IPS-20b (cell line): ENCODE data around the gene HMGCS2.

Experiments
- H3K27ac ChIP-seq: one replicate; pipeline ENCODE4 v1.5.1; 2013; ENCODE audit warnings: low read length
- H3K27me3 ChIP-seq: 2 replicates; pipeline ENCODE4 v1.6.1; 2013; ENCODE audit warnings: mild to moderate bottlenecking, low read length, inconsistent platforms; ENCODE audit not compliant: insufficient read depth
- H3K36me3 ChIP-seq: 2 replicates; pipeline ENCODE4 v1.6.1; 2013; ENCODE audit warnings: low read depth, mild to moderate bottlenecking, inconsistent platforms, low read length, moderate library complexity; ENCODE audit not compliant: insufficient read depth
- H3K4me1 ChIP-seq: 2 replicates; pipeline ENCODE4 v1.6.1; 2013; ENCODE audit warnings: mild to moderate bottlenecking, control low read depth, inconsistent platforms, low read length, moderate library complexity; ENCODE audit not compliant: insufficient read depth
- H3K4me3 ChIP-seq: 2 replicates; pipeline ENCODE4 v1.5.1; 2013; ENCODE audit warnings: mild to moderate bottlenecking, low read length, inconsistent platforms
- H3K9ac ChIP-seq: 2 replicates; pipeline ENCODE4 v1.6.1; 2013; ENCODE audit warnings: low read depth, mild to moderate bottlenecking, inconsistent platforms, low read length, moderate library complexity
- H3K9me3 ChIP-seq: 2 replicates; pipeline ENCODE4 v1.6.1; 2013; ENCODE audit warnings: mild to moderate bottlenecking, low read depth, low read length, inconsistent platforms; ENCODE audit not compliant: insufficient read depth

Gene HMGCS2

DNA sequence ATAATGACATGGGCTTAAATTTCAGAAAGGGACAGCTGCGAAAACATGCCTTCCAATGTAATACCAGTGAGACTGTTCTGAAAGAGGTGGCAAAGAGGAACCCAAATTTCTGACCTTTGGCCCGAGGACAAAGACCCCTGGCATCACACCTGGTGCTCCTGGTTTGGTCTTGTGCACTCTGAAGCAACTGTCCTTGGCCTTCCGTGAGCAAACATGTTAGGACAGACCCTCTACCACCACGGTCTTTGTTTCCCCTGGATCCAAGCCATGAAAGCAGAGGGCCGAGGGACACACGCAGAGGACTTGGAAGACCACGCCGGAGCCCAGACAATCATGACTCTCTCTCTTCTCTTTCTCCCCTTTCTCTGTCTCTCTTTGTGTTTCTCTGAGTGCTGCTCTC, 36.5 kb upstream of the HMGCS2 start:
- Histone ChIP-seq H3K4me1 (no peaks in the 10 kb centered on the region), H3K36me3 (no peaks in the 10 kb centered on the region), H3K27ac (no peak overlapping the region), H3K27me3 (peaks cover 7% of the 10 kb centered on the region; the same call in 1 of the 2 replicates), H3K9me3 (no peaks in the 10 kb centered on the region), H3K4me3 (no peak overlapping the region), H3K9ac (no peak overlapping the region)

DNA sequence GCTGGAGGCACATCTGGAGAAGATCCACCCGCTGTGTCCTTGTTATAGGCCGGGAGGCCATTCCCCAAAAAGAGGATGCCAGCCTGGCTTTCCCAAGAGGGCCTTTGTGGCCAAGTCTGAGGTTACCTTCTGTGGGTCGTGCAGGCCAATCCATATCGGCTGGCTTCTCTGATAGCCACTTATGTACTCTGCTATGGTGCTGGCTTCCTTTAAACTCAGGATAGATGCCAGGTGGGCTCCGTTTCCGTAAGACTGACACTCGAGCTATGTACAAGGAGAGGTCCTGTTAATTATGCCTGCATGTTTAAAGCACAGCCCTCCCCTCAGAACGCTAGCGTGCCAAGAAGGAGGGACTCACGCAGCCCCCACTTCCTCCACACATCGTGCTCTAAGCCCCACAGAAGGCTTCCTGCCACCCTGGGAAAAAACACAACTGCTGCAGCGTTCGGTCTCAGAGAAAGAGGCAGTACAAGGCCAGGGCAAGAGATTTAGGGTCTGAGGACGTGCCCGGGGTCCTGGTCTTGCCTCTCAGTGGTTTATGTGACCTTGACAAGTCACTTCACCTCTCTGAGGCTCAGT, 31.0 kb upstream of the HMGCS2 start:
- H3K4me1 ChIP-seq = no peaks in the 10 kb centered on the region
- H3K9ac ChIP-seq = no peak overlapping the region
- no peaks in the 10 kb centered on the region for H3K36me3 ChIP-seq
- H3K27me3 ChIP-seq = no peaks in the 10 kb centered on the region; the same call in 1 of the 2 replicates
- H3K27ac ChIP-seq = no peak overlapping the region
- no peaks in the 10 kb centered on the region for H3K9me3 ChIP-seq
- H3K4me3 ChIP-seq = no peak overlapping the region

DNA sequence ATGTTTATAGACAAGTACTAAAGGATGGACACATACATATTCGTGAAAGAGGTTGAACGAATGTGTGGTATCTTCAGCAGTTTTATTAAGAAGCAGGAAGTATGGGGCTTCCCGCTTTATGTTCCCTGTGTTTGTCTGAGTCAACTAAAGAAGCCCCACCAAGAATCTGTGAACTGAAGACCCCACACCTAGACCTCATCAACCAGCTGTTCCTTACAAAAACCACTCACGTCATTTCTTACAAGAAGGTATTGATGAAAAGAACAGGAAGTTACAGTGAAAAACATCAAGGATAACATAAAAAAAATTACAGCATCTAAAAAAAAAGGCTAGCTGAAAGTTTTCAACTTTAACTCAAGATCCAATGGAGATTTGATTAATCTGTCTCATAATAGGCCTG, 30.3 kb upstream of the HMGCS2 start:
- H3K4me1 ChIP-seq = no peaks in the 10 kb centered on the region
- H3K27ac ChIP-seq = no peak overlapping the region
- no peak overlapping the region for H3K9ac ChIP-seq

DNA sequence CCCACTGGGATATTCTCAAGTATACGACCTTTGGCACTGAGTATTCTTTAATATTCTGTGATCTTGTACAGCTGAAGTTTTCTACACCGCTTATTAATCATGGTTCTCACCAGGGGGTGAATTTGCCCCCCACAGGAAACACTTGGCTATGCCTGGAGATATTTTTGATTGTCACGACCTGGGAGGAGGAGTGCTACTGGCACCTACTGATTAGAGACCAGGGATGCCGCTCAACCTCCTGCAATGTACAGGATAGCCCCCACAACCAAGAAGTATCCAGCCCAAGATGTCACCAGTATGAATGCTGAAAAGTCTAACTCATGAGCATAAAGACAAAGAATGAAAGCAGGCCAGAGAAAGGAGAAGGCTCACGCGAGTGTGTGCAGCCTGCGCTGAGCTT, 28.9 kb upstream of the HMGCS2 start:
- Histone ChIP-seq H3K9ac (no peak overlapping the region), H3K36me3 (no peaks in the 10 kb centered on the region), H3K4me3 (no peak overlapping the region), H3K4me1 (no peaks in the 10 kb centered on the region), H3K27ac (no peak overlapping the region), H3K9me3 (no peaks in the 10 kb centered on the region), H3K27me3 (no peaks in the 10 kb centered on the region; the same call in 1 of the 2 replicates)

More for the DNA sequence above, 30.3 kb upstream of the HMGCS2 start:
- Histone ChIP-seq H3K9me3 (no peaks in the 10 kb centered on the region), H3K27me3 (no peaks in the 10 kb centered on the region; the same call in 1 of the 2 replicates), H3K36me3 (no peaks in the 10 kb centered on the region), H3K4me3 (no peak overlapping the region)

DNA sequence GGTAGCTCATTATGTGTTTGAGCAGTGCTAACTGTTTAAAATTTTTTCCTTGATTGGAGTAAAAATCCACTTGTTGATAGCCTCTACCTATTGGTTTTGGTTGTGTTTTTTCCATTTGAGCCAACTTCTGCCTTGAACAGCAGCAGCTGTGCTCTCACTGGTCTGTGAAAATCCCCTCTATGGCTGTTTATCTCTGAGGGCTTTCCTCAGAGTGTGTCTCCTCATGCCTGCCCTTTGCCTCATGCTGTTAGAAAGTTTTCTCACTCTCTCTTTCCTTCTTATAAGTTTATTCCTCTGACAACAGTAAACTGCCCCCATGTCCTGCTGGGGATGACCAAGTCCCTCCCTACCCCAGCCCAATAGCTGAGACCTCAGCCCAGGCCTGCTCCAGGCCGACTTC, 28.5 kb upstream of the HMGCS2 start:
- H3K9ac ChIP-seq = no peak overlapping the region
- no peak overlapping the region for H3K4me3 ChIP-seq
- no peaks in the 10 kb centered on the region; the same call in 1 of the 2 replicates for H3K27me3 ChIP-seq
- H3K4me1 ChIP-seq = no peaks in the 10 kb centered on the region
- no peaks in the 10 kb centered on the region for H3K36me3 ChIP-seq
- no peaks in the 10 kb centered on the region for H3K9me3 ChIP-seq
- H3K27ac ChIP-seq = no peak overlapping the region

DNA sequence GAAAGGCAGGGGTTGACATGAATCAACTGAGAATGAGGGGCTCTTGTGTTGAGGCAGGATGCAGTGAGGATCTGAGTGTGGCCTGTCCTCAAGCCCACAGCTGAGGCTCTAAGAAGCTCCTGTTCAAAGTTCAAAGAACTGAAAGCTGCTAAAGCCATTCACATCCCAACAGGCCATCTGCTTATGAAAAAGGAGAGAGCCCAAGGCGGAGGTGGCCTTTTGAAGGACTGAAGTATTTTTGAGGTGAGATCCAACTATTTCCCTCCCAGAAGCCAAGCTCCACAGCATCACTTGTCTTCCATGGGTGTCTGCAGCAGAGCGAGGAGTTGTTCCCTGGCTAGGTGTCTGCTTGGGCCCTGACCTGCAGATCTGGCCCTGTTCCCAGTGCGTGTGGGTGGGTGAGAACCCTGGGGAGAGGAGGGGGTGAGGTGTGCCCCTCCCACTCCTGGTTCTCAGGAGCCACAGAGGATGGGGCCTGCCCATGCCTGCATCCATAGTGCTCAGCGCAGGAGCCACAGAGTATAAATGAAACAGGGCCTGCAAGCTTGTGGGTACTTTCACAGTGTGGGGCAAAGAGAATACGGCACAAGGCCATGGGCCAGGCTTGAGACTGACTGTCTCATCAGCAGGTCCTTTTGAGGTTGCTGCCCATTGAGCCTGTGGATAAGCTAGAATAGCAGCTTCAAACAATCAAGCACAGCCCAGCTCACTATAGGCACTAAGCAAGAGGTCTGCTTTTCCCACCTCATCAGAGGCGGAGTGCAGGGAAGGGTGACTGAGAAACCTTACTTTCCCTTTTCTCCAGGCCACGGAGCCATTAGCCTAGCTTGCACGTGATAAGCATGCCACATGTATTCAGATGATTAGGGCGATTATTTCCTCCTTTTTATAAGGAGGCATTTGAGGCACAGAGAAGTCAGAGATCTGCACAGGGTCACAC, 26.8 kb upstream of the HMGCS2 start:
- Histone ChIP-seq H3K27ac (no peak overlapping the region), H3K9ac (no peak overlapping the region), H3K4me3 (no peak overlapping the region), H3K9me3 (no peaks in the 10 kb centered on the region), H3K4me1 (no peaks in the 10 kb centered on the region), H3K27me3 (no peaks in the 10 kb centered on the region), H3K36me3 (no peaks in the 10 kb centered on the region)

DNA sequence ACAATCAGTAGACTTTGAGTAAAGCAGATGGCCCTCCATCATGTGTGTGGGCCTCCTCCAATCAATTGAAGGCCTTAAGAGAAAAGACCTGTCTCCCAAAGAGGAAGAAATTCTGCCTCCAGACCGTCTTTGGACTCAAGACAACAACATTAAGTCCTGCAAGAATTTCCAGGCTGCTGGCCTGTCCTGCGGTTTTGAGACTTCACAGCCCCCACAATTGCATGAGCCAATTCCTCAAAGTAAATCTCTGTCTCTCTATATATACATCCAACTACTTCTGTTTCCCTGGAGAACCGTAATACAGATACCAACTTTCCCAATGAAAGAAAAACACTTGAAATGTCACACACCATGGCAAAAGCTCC, 26.2 kb upstream of the HMGCS2 start:
- no peak overlapping the region for H3K27ac ChIP-seq
- no peaks in the 10 kb centered on the region for H3K4me1 ChIP-seq
- H3K27me3 ChIP-seq = no peaks in the 10 kb centered on the region

DNA sequence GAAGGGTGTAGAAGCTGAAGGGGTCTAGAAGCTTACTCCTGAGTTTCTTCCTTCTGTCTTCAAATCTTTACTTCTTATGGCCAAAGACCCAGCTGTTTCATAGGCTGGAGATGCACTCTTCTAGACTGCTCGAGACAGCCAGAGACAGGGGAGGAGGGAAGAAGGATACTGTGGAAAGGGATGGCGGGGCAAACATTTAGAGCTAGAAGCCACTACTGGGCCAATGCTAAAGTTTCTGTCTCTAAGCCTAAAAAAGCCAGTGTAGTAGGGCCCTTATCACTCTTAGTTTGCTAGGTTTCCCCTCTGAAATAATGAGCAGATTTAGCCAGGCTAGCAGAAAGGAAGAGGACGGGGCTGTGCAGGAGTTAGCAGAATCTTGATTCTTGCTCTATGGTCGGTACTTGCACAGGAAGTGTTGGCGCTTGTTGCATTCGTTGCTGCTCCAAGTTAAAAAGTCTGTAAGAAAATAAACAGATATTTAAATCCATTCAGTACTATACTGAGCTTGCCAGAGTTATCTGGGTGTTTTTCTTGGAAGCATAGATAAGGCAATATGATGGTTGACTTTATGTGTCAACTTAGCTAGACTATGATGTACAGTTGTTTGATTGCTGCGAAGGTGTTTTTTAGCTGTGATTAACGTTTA, 25.6 kb upstream of the HMGCS2 start:
- Histone ChIP-seq H3K27ac (no peak overlapping the region), H3K27me3 (no peaks in the 10 kb centered on the region), H3K4me1 (no peaks in the 10 kb centered on the region), H3K9ac (no peak overlapping the region), H3K36me3 (no peaks in the 10 kb centered on the region), H3K9me3 (no peaks in the 10 kb centered on the region), H3K4me3 (no peak overlapping the region)

More for the DNA sequence above, 26.2 kb upstream of the HMGCS2 start:
- no peaks in the 10 kb centered on the region for H3K36me3 ChIP-seq
- H3K9ac ChIP-seq = no peak overlapping the region
- no peaks in the 10 kb centered on the region for H3K9me3 ChIP-seq
- H3K4me3 ChIP-seq = no peak overlapping the region

DNA sequence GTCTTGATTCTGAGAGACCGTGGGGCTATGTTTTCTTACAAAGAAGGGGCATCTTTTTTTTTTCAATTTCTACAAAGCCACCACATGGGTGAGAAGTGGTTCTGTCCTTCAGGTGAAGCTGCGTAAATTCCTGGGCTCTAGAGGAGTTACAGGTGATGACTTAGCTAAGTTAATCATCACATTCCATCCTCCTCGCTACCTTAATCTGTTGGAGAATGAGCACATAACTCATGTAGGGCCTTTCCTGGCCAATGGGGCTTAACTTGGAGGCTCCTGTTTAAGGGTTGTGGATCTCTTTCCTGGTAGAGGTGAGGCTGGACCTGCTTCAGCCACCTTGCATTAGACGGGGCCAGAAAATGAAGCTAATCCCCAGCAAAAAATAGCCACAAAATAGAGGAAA, 22.7 kb upstream of the HMGCS2 start:
- no peaks in the 10 kb centered on the region for H3K9me3 ChIP-seq
- no peak overlapping the region for H3K27ac ChIP-seq
- no peaks in the 10 kb centered on the region for H3K27me3 ChIP-seq
- H3K4me1 ChIP-seq = no peaks in the 10 kb centered on the region
- H3K36me3 ChIP-seq = no peaks in the 10 kb centered on the region
- H3K9ac ChIP-seq = no peak overlapping the region
- no peak overlapping the region for H3K4me3 ChIP-seq

DNA sequence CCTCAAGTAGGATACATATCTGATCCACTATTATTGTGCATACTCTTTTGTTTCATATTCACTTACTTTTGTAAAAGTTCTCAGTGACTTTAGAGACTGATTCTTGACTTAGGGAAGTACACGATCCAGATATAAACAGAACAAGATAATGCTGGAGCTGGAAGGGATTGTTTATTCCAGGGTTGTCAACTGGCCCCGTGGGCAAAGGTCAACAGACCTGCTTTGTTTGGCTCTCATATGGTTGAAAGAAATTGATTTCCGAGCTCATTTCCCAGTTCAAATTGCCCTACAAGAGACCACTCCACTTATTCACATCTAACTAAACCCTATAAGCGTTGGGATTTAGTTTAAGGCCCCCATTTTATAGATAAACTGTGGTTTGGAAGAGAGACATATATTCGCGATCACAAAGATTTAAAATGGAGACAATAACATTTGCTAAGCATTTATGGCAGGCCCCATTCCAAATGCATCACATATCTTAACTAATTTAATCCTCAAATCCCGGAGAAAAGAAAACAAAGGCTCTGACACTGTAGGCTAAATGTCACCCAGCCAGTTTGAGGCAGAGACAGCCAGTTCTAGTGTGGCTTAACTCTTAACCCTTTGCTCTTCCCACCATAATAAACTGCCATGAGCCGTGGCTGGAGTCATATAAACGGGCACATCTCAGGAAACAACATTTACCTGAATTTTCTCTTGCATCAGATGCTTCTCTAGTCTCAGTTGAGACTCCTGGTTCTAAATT, 21.9 kb upstream of the HMGCS2 start:
- Histone ChIP-seq H3K27ac (no peak overlapping the region), H3K9me3 (no peaks in the 10 kb centered on the region), H3K4me3 (no peak overlapping the region), H3K27me3 (no peaks in the 10 kb centered on the region), H3K4me1 (no peaks in the 10 kb centered on the region), H3K36me3 (no peaks in the 10 kb centered on the region), H3K9ac (no peak overlapping the region)

DNA sequence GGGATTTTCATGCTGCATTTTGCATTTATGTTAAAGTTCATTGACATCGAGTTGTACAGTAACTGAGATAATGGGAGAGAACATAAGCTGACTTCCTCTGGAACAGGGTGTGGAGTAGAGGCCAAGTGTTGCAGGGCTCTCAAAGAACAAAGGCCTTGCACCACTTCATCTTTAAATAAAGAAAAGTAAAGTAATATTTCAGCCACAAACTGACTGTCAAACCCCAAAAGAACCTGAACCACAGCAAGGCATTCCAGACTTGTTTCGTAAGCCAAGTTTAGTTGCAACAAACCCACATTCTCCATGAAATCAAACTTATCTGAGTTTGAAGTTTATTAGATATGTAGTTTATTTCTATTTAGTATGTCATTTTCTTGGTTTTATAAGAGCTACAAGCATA, 19.1 kb upstream of the HMGCS2 start:
- Histone ChIP-seq H3K9me3 (no peaks in the 10 kb centered on the region), H3K4me3 (no peak overlapping the region), H3K36me3 (no peaks in the 10 kb centered on the region), H3K27ac (no peak overlapping the region), H3K4me1 (no peaks in the 10 kb centered on the region), H3K27me3 (no peaks in the 10 kb centered on the region), H3K9ac (no peak overlapping the region)
